Measurements from ENCODE around the gene FBXL12.

FBXL12 gene

GRCh38 chr19:9858766-9859165 is 39.9 kb upstream of the FBXL12 start:
- no peak for DNase-seq (ENCODE audit: low read depth)
- no peak for TF ChIP-seq CTCF (conservative IDR thresholded peaks at IDR 0.05; ENCODE audit: low read depth, low read length)
- H3K4me3 ChIP-seq (ENCODE audit: low read length): no peak overlapping the region

- DNase-seq (ENCODE audit: low read depth): no peak
- H3K4me3 ChIP-seq (ENCODE audit: low read length): no peak overlapping the region
- TF ChIP-seq CTCF (conservative IDR thresholded peaks at IDR 0.05; ENCODE audit: low read depth, low read length): no peak
These were observed 39.3 kb upstream of the FBXL12 start for GRCh38 chr19:9857920-9858746.

DNA sequence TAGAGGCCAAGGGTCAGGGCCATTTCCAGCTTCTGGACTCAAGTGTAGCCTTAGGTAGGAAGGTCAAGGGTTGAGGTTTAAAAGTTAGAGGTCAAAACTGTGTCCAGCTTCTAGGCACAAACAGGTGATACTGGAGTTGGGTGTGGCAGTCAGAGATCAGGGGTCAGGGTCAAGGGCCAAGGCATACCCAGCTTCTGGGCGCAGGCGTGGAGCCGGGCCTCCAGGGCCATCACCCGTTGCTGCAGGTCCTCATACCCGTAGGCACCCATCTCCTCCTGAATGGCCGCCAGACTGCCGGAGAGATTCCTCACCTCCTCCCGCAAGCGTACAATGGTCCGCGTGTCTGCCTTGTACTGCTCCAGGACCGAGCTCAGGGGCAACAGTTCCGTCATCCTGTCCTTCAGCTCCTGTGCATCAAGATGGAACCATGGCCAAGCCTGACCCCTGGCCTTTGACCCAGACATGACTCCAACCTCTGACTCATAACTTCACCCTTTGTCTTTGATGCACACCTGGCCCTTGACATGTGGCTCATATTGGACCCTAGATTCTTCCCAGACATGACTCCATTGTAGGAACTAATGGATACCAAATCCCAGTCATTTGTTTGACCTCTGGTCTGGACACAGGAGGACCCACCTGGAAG is 38.3 kb upstream of the FBXL12 start:
- no peak for TF ChIP-seq CTCF (conservative IDR thresholded peaks at IDR 0.05; ENCODE audit: low read depth, low read length)
- no peak overlapping the region for H3K4me3 ChIP-seq (ENCODE audit: low read length)
- no peak for DNase-seq (ENCODE audit: low read depth)

- no peak overlapping the region for H3K4me3 ChIP-seq (ENCODE audit: low read length)
- no peak for TF ChIP-seq CTCF (conservative IDR thresholded peaks at IDR 0.05; ENCODE audit: low read depth, low read length)
- DNase-seq (ENCODE audit: low read depth): no peak
These were observed 37.7 kb upstream of the FBXL12 start for GRCh38 chr19:9856609-9857008.

DNA sequence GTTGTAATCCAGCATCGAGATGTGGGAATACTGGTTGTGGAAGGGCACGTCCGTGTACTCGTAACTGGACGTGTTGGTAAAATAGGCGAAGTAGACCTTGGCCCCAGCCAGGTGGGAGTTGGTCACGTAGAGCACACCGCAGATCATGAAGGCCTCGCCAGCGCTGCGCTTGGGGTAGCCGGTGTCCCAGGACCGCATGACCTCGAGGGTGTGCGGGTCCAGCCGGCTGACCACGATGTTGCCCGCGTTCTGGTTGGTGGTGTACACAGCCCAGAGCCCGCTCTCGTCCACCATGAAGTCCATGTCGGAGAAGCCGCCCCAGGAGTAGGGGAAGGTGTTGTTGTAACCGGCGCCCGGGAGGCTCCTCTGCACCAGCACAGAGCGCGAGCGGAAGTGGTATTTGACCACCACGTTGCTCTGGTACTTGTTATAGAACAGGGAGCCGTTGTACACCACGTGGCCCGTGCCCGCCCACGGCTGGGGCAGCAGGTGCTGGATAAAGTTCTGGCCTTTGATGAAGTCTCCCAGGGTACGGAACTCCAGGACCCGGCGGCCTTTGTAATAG is 35.5 kb upstream of the FBXL12 start:
- no peak overlapping the region for H3K4me3 ChIP-seq (ENCODE audit: low read length)
- TF ChIP-seq CTCF (conservative IDR thresholded peaks at IDR 0.05; ENCODE audit: low read depth, low read length): no peak
- DNase-seq (ENCODE audit: low read depth): no peak

- TF ChIP-seq CTCF (conservative IDR thresholded peaks at IDR 0.05; ENCODE audit: low read depth, low read length): no peak
- no peak for DNase-seq (ENCODE audit: low read depth)
- no peak overlapping the region for H3K4me3 ChIP-seq (ENCODE audit: low read length)
These were observed 31.5 kb upstream of the FBXL12 start for GRCh38 chr19:9850235-9850959.
